Fibroblast of villous mesenchyme (primary cell): Measurements from ENCODE around the gene HPN. TPM values are rescaled to one million over a fixed set of nuclear protein-coding genes. Genes with fewer than 3 reads are reported as not detected.

ENCODE experiments used
- DNase-seq: peaks from one replicate; pipeline ENCODE4 v3.0.0-alpha.2; 2010; ENCODE audit warnings: low read depth
- H3K4me3 ChIP-seq: 2 replicates; pipeline ENCODE4 v1.5.1; 2011; ENCODE audit warnings: low read depth, mild to moderate bottlenecking, low read length
- total RNA-seq: library from RNA; depleted of rRNA; stranded (reverse); fragments of >200 nt; gene quantifications from 2 replicates; pipeline ENCODE4 v1.2.3, GENCODE V29; 2012
- TF ChIP-seq, protein P1 (sequence below): IDR thresholded peaks from 2 replicates; pipeline ENCODE4 v1.5.1; 2012; ENCODE audit warnings: low read depth, mild to moderate bottlenecking, low read length; ENCODE audit not compliant: insufficient read depth

Gene HPN
- total RNA-seq, 1 donor = not detected

DNA sequence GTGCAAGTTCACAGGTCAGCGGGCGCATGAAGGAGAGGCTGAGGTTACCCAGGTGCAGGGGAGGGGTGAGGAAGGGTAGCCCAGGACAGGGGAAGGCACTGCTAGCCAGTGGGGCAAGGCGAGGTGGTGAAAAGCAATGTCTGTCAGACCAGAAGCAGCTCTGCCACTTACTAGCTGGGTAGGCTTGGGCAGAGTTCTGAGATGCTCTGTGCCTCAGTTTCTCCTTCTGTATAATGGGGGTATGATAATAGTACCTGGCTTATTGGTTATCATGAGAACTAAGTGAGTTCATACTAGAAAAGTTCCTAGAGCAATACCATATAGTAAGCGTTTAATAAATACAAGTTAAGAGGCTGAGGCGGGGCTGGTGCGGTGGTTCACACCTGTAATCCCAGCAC, 25.6 kb upstream of the HPN start:
- TF ChIP-seq, protein P1, sequence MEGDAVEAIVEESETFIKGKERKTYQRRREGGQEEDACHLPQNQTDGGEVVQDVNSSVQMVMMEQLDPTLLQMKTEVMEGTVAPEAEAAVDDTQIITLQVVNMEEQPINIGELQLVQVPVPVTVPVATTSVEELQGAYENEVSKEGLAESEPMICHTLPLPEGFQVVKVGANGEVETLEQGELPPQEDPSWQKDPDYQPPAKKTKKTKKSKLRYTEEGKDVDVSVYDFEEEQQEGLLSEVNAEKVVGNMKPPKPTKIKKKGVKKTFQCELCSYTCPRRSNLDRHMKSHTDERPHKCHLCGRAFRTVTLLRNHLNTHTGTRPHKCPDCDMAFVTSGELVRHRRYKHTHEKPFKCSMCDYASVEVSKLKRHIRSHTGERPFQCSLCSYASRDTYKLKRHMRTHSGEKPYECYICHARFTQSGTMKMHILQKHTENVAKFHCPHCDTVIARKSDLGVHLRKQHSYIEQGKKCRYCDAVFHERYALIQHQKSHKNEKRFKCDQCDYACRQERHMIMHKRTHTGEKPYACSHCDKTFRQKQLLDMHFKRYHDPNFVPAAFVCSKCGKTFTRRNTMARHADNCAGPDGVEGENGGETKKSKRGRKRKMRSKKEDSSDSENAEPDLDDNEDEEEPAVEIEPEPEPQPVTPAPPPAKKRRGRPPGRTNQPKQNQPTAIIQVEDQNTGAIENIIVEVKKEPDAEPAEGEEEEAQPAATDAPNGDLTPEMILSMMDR = no peak
- DNase-seq = no peak
- H3K4me3 ChIP-seq = no peak overlapping the region

DNA sequence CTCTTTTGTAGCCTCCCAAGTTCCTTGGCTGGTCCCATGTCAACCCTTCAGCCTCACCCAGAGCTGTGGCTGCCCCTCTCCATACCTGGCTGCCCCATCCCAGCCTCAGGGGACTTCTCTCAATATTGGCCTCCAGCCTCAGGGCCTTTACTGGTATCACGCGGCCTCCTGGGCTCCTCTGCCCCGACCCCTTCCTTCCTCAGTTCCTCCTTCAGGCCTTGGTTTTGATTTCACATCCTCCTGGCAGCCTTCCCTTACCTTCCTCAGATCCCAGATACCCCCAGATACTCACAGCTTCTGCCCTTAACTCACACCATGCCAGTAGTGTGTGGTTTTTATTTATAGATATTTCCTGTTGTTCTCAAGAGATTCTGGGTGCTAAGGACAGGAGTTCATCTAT, 24.0 kb upstream of the HPN start:
- TF ChIP-seq, protein P1 = no peak
- no peak for DNase-seq
- H3K4me3 ChIP-seq = no peak overlapping the region

DNA sequence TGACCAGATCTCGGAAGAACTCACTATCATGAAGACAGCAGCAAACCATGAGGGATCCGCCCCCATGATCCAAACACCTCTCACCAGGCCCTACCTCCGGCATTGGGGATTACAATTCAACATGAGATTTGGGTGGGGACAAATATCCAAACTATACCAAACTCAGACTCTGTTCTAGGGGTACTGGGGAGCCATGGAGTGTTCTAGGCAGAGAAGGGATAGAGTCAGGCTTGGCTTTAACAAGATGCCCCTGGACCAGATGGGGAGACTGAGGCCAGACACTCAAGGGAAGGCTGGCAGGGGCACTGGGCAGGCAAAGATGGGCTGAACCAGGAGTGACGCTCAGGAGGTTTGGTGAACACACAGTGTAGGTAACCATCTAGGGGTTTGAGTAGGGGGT, 23.1 kb upstream of the HPN start:
- no peak overlapping the region for H3K4me3 ChIP-seq
- no peak for DNase-seq
- TF ChIP-seq, protein P1 = no peak

DNA sequence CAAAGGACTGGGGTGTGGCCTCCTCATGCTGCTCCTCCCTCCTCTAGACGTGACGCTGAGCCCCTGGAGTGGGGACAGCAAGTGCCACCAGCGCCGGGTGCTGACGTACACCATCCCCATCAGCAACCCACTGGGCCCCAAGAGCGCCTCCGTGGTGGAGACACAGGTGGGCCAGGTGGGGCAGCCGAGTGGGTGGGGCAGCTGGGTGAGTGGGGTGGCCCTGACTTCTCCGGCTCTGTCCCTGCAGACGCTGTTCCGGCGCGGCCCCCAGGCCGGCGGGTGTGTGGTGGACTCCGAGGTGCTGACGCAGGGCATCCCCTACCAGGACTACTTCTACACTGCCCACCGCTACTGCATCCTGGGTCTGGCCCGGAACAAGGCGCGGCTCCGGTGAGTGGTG, 22.4 kb upstream of the HPN start:
- TF ChIP-seq, protein P1 = no peak
- DNase-seq = no peak
- H3K4me3 ChIP-seq = no peak overlapping the region

DNA sequence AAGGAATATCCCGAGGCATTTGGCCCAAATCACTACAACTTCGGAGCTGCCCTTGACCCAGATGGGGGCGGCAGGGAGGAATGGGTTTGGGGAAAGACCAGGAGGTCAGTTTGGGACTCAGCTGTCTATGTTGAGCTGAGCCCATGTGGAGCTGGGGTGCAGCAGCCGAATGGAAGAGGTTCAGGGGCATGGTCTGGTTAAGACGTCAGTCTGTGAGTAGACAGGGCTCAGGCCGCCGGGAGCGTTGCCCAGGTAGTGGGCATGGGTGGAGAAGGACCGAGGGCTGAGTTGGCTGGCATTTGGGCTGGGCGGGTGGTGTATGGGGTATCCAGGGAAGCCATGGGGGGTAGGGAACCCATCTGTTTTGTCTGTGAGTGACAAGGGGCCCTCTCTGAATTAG, 20.5 kb upstream of the HPN start:
- no peak overlapping the region for H3K4me3 ChIP-seq

DNA sequence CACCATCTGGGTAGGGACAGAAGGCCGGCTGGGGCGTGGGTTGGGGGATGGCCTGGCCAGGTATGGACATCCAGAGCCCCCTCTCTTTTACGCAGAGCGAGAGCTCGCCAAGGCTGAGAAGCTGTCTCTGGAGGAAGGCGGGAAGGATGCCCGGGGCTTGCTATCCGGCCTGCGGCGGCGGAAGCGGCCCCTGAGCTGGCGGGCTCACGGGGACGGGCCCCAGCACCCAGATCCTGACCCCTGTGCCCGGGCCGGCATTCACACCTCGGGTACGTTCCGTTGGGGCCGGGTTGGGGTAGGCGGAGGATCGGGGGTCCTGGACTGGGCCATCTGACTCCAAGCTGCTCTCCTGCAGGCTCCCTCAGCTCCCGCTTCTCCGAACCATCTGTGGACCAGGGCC, 19.9 kb upstream of the HPN start:
- no peak for DNase-seq
- TF ChIP-seq, protein P1 = no peak
- H3K4me3 ChIP-seq = no peak overlapping the region

More for the DNA sequence above, 20.5 kb upstream of the HPN start:
- TF ChIP-seq, protein P1 = no peak
- no peak for DNase-seq

DNA sequence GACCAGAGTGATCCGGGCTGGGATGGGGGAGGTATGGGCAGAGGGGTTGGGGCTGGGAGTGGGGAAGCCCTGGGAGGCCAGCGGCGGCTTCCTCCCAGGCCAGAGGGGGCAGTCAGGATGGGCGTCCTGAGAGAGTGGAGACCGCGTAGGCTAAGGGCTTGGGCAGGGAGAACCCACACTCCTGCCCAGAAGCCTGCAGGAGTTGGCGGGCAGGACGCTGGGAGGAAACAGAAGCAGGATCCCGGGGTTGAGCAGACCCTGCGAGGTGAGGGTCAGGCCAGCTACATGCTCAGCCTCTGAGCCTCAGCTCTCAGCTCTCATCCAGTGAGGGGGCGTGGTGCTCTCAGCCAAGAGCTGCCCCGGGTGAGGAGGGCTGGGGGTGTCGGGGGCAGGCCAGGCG, 19.1 kb upstream of the HPN start:
- TF ChIP-seq, protein P1 = no peak
- H3K4me3 ChIP-seq = no peak overlapping the region
- no peak for DNase-seq
